ENCODE results near the gene HACL1.
"Not testable (repeated sequence)": the region's sequence is repeated elsewhere in the genome, so short reads cannot be mapped to it uniquely, and the experiment has no call there.

The HACL1 gene

GRCh38 chr3:15602816-15603215, 1.4 kb upstream of the HACL1 start:
- H4K91ac ChIP-seq (ENCODE audit: low read length); H3K27ac ChIP-seq (ENCODE audit: low read length, poor library complexity, severe bottlenecking); H3K9me3 ChIP-seq (ENCODE audit: control insufficient read depth, low read length); H3K27me3 ChIP-seq (ENCODE audit: control insufficient read depth in 1 of 2, insufficient read depth in 1 of 2, low read length in 2 of 2); DNase-seq; H2BK12ac ChIP-seq (ENCODE audit: low read length in 2 of 2); H2AK5ac ChIP-seq (ENCODE audit: low read length, severe bottlenecking); H3K23ac ChIP-seq (ENCODE audit: low read length in 2 of 2); H3K4me2 ChIP-seq (ENCODE audit: low read length, poor library complexity, severe bottlenecking); H2BK120ac ChIP-seq (ENCODE audit: low read depth, low read length); H3K4me1 ChIP-seq (ENCODE audit: control insufficient read depth, insufficient read depth, low read depth, low read length); H3K14ac ChIP-seq (ENCODE audit: low read length in 2 of 2); H2AFZ ChIP-seq (ENCODE audit: low read depth, low read length); H3K18ac ChIP-seq (ENCODE audit: low read depth in 1 of 2, low read length in 2 of 2); H3K4ac ChIP-seq (ENCODE audit: low read depth in 1 of 2, low read length in 2 of 2); H2BK15ac ChIP-seq (ENCODE audit: low read depth, poor library complexity, severe bottlenecking); H2BK5ac ChIP-seq (ENCODE audit: low read depth, low read length, poor library complexity, severe bottlenecking); H4K8ac ChIP-seq (ENCODE audit: low read length): not testable (repeated sequence)
- Histone ChIP-seq H3K36me3 (ENCODE audit: control insufficient read depth in 1 of 2, insufficient read depth in 2 of 2, low read depth in 1 of 2, low read length in 2 of 2) (peaks cover 4 to 26% of the 10 kb centered on the region in 2 experiments), H3K9ac (ENCODE audit: low read length) (peak overlapping the region; percentile 95), H3K79me1 (replicated peaks; ENCODE audit: low read length, poor library complexity, severe bottlenecking) (peaks cover 23% of the 10 kb centered on the region), H3K4me3 (ENCODE audit: insufficient read depth in 1 of 2, low read depth in 1 of 2, low read length in 2 of 2) (peak overlapping the region in 1 of 2 experiments; percentile 94)
- 100% methylated on average over 1 of the region's 3 CpGs for WGBS

GRCh38 chr3:15602146-15602536, 772 bp upstream of the HACL1 start:
- Histone ChIP-seq H2BK12ac (ENCODE audit: low read length in 2 of 2) (no peak overlapping the region), H3K14ac (ENCODE audit: low read length in 2 of 2) (no peak overlapping the region), H3K9me3 (ENCODE audit: control insufficient read depth, low read length) (no peaks in the 10 kb centered on the region), H2AFZ (ENCODE audit: low read depth, low read length) (no peak overlapping the region), H3K27ac (ENCODE audit: low read length, poor library complexity, severe bottlenecking) (peak overlapping the region; percentile 83), H3K36me3 (ENCODE audit: control insufficient read depth in 1 of 2, insufficient read depth in 2 of 2, low read depth in 1 of 2, low read length in 2 of 2) (peaks cover 4 to 33% of the 10 kb centered on the region in 2 experiments), H3K4me1 (ENCODE audit: control insufficient read depth, insufficient read depth, low read depth, low read length) (peaks cover 2% of the 10 kb centered on the region), H2BK120ac (ENCODE audit: low read depth, low read length) (no peak overlapping the region), H4K91ac (ENCODE audit: low read length) (no peak overlapping the region), H3K27me3 (ENCODE audit: control insufficient read depth in 1 of 2, insufficient read depth in 1 of 2, low read length in 2 of 2) (no peaks in the 10 kb centered on the region), H3K9ac (ENCODE audit: low read length) (peak overlapping the region; percentile 95), H4K8ac (ENCODE audit: low read length) (no peak overlapping the region), H3K79me1 (replicated peaks; ENCODE audit: low read length, poor library complexity, severe bottlenecking) (peaks cover 23% of the 10 kb centered on the region), H3K4me3 (ENCODE audit: insufficient read depth in 1 of 2, low read depth in 1 of 2, low read length in 2 of 2) (peak overlapping the region; percentile 57 to 94), H3K4ac (ENCODE audit: low read depth in 1 of 2, low read length in 2 of 2) (no peak overlapping the region), H3K4me2 (ENCODE audit: low read length, poor library complexity, severe bottlenecking) (peak overlapping the region; percentile 86), H3K18ac (ENCODE audit: low read depth in 1 of 2, low read length in 2 of 2) (peak overlapping the region in 1 of 2 experiments; percentile 69), H2BK5ac (ENCODE audit: low read depth, low read length, poor library complexity, severe bottlenecking) (no peak overlapping the region), H2AK5ac (ENCODE audit: low read length, severe bottlenecking) (no peak overlapping the region), H2BK15ac (ENCODE audit: low read depth, poor library complexity, severe bottlenecking) (no peak overlapping the region), H3K23ac (ENCODE audit: low read length in 2 of 2) (peak overlapping the region in 1 of 2 experiments; percentile 54)
- no peak for DNase-seq
- WGBS, result 17% methylated on average over 8 of the region's 9 CpGs

GRCh38 chr3:15601046-15601398, 347 bp downstream of the HACL1 start:
- Histone ChIP-seq H3K23ac (ENCODE audit: low read length in 2 of 2) (peak overlapping the region in 1 of 2 experiments; percentile 61), H3K36me3 (ENCODE audit: control insufficient read depth in 1 of 2, insufficient read depth in 2 of 2, low read depth in 1 of 2, low read length in 2 of 2) (peaks cover 4 to 44% of the 10 kb centered on the region in 2 experiments), H2AK5ac (ENCODE audit: low read length, severe bottlenecking) (no peak overlapping the region), H3K27me3 (ENCODE audit: control insufficient read depth in 1 of 2, insufficient read depth in 1 of 2, low read length in 2 of 2) (no peaks in the 10 kb centered on the region), H3K27ac (ENCODE audit: low read length, poor library complexity, severe bottlenecking) (peak overlapping the region; percentile 93), H3K4ac (ENCODE audit: low read depth in 1 of 2, low read length in 2 of 2) (no peak overlapping the region), H3K4me3 (ENCODE audit: insufficient read depth in 1 of 2, low read depth in 1 of 2, low read length in 2 of 2) (peak overlapping the region; percentile 94 to 96), H3K9ac (ENCODE audit: low read length) (peak overlapping the region; percentile 95), H4K8ac (ENCODE audit: low read length) (peak overlapping the region; percentile 89), H2BK5ac (ENCODE audit: low read depth, low read length, poor library complexity, severe bottlenecking) (no peak overlapping the region), H2AFZ (ENCODE audit: low read depth, low read length) (peak overlapping the region; percentile 97), H2BK120ac (ENCODE audit: low read depth, low read length) (no peak overlapping the region), H3K14ac (ENCODE audit: low read length in 2 of 2) (peak overlapping the region in 1 of 2 experiments; percentile 96), H2BK15ac (ENCODE audit: low read depth, poor library complexity, severe bottlenecking) (peak overlapping the region; percentile 34), H3K4me1 (ENCODE audit: control insufficient read depth, insufficient read depth, low read depth, low read length) (peaks cover 2% of the 10 kb centered on the region), H3K18ac (ENCODE audit: low read depth in 1 of 2, low read length in 2 of 2) (peak overlapping the region; percentile 31 to 88), H3K79me1 (replicated peaks; ENCODE audit: low read length, poor library complexity, severe bottlenecking) (peaks cover 23% of the 10 kb centered on the region), H3K4me2 (ENCODE audit: low read length, poor library complexity, severe bottlenecking) (peak overlapping the region; percentile 50), H3K9me3 (ENCODE audit: control insufficient read depth, low read length) (no peaks in the 10 kb centered on the region), H4K91ac (ENCODE audit: low read length) (no peak overlapping the region), H2BK12ac (ENCODE audit: low read length in 2 of 2) (no peak overlapping the region)
- WGBS, result 1% methylated on average over 19 of the region's 19 CpGs
- DNase-seq, result no peak

GRCh38 chr3:15595955-15596354, 5.4 kb downstream of the HACL1 start:
- Histone ChIP-seq H3K14ac (ENCODE audit: low read length in 2 of 2) (no peak overlapping the region), H3K4me3 (ENCODE audit: insufficient read depth in 1 of 2, low read depth in 1 of 2, low read length in 2 of 2) (no peak overlapping the region), H2AFZ (ENCODE audit: low read depth, low read length) (no peak overlapping the region), H3K18ac (ENCODE audit: low read depth in 1 of 2, low read length in 2 of 2) (no peak overlapping the region), H2BK5ac (ENCODE audit: low read depth, low read length, poor library complexity, severe bottlenecking) (no peak overlapping the region), H2AK5ac (ENCODE audit: low read length, severe bottlenecking) (no peak overlapping the region), H3K27ac (ENCODE audit: low read length, poor library complexity, severe bottlenecking) (no peak overlapping the region), H3K9ac (ENCODE audit: low read length) (no peak overlapping the region), H3K9me3 (ENCODE audit: control insufficient read depth, low read length) (no peaks in the 10 kb centered on the region), H4K8ac (ENCODE audit: low read length) (no peak overlapping the region), H3K4me2 (ENCODE audit: low read length, poor library complexity, severe bottlenecking) (no peak overlapping the region), H3K79me1 (replicated peaks; ENCODE audit: low read length, poor library complexity, severe bottlenecking) (peaks cover 15% of the 10 kb centered on the region), H3K4me1 (ENCODE audit: control insufficient read depth, insufficient read depth, low read depth, low read length) (peaks cover 2% of the 10 kb centered on the region), H3K23ac (ENCODE audit: low read length in 2 of 2) (no peak overlapping the region), H4K91ac (ENCODE audit: low read length) (no peak overlapping the region), H2BK120ac (ENCODE audit: low read depth, low read length) (no peak overlapping the region), H2BK15ac (ENCODE audit: low read depth, poor library complexity, severe bottlenecking) (no peak overlapping the region), H3K36me3 (ENCODE audit: control insufficient read depth in 1 of 2, insufficient read depth in 2 of 2, low read depth in 1 of 2, low read length in 2 of 2) (peaks cover 9 to 74% of the 10 kb centered on the region in 2 experiments), H2BK12ac (ENCODE audit: low read length in 2 of 2) (no peak overlapping the region), H3K4ac (ENCODE audit: low read depth in 1 of 2, low read length in 2 of 2) (no peak overlapping the region), H3K27me3 (ENCODE audit: control insufficient read depth in 1 of 2, insufficient read depth in 1 of 2, low read length in 2 of 2) (no peaks in the 10 kb centered on the region)
- WGBS, result no CpG with 5 or more reads among the region's 2 CpGs
- DNase-seq, result no peak

Data from mesenchymal stem cell (in vitro differentiated cells and primary cell).